ENCODE results near the gene CHRNA4. TPM values are rescaled to one million over a fixed set of nuclear protein-coding genes. Genes with fewer than 3 reads are reported as not detected.

The CHRNA4 gene
- total and polyA plus RNA-seq, 2 donors (not counting 3 experiments of a cell fraction or from before 2014, with no cell fraction given): not detected

DNA sequence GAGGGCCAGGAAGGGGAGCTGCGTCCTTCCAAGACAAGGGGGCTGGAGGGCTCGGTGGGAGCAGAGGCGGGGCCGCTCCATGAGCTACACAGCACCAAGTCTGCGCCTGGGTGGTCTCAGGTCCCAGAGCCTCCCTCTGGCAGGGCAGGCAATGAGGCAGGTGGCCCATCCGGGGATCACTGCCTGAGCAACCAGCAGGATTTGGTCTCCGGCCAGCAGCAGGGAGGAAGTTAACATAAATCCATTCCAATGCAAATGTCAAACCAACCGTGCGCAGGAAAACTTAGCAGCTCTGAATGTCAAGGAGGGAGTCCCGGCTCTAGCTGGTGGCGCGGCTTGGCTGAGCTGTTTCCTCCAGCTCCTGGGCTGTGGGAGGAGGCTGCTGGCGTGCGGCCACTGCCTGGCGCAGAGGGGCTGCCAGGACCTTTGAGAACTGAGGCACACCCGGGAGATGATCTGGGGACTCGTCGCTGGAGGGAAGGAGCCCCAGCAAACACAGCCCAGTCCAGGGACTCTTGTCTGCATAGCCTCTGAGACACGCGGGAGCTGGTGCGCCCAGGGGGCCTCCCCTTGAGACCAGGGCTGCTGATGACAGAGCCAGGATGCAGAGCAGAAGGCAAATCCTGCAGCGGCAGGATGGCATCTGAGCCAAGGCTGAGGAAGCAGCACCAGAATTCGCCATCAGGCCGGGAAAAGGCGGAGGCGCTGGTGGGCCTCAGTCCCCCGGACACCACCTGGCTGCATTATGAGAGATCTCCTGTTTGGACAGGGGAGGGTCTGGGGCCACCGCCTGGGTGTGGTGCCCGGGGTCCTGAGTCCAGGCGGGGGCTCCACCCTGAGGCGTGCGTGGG is 33.1 kb upstream of the CHRNA4 start:
- Histone ChIP-seq H3K4me3 (replicated peaks in 1 of 3; ENCODE audit: insufficient read depth in 1 of 3, low read depth in 1 of 3, low read length in 3 of 3) (no peak overlapping the region), H3K4me1 (ENCODE audit: control insufficient read depth, extremely low read depth, insufficient read depth, low read length) (no peaks in the 10 kb centered on the region), H4K20me1 (replicated peaks; ENCODE audit: control insufficient read depth, extremely low read depth, insufficient read depth, low read length) (no peaks in the 10 kb centered on the region), H3K27me3 (ENCODE audit: control insufficient read depth in 2 of 2, insufficient read depth in 2 of 2, low read length in 2 of 2) (no peaks in the 10 kb centered on the region), H3K9me3 (replicated peaks; ENCODE audit: control insufficient read depth, insufficient read depth, low read length) (no peaks in the 10 kb centered on the region), H3K9ac (replicated peaks; ENCODE audit: extremely low read depth, insufficient read depth, low read length) (no peak overlapping the region), H3K36me3 (ENCODE audit: control insufficient read depth in 2 of 2, extremely low read depth in 1 of 2, insufficient read depth in 2 of 2, low read length in 2 of 2) (no peaks in the 10 kb centered on the region), H3K27ac (ENCODE audit: insufficient read depth, low read depth, low read length) (no peak overlapping the region), H3K9me1 (replicated peaks; ENCODE audit: control insufficient read depth, extremely low read depth, insufficient read depth, low read length) (no peaks in the 10 kb centered on the region), H2AFZ (ENCODE audit: low read depth, low read length) (no peak overlapping the region), H3K4me2 (ENCODE audit: insufficient read depth, low read length) (no peak overlapping the region), H3K79me2 (ENCODE audit: control insufficient read depth, insufficient read depth, low read length) (no peaks in the 10 kb centered on the region)
- dilution Hi-C loops (cut with MboI; ENCODE audit: extremely low pct_ligation_motif_present, low sequenced_read_pairs) (no loop called here), intact Hi-C loops (cut with micrococcal nuclease) (no loop called here)
- TF ChIP-seq EZH2 (IDR thresholded peaks at IDR 0.05; ENCODE audit: borderline replicate concordance, low read depth, low read length, severe bottlenecking) (no peak), GATA2 (IDR thresholded peaks at IDR 0.05; ENCODE audit: insufficient read depth, insufficient read length, low read depth, low read length) (no peak), POLR2A (IDR thresholded peaks at IDR 0.05; ENCODE audit: low read depth, low read length) (no peak), JUN (IDR thresholded peaks at IDR 0.05; ENCODE audit: borderline replicate concordance, insufficient read depth, insufficient read length, low read depth) (no peak), POLR2AphosphoS5 (IDR thresholded peaks at IDR 0.05; ENCODE audit: insufficient read depth, low read depth, low read length) (no peak), MYC (IDR thresholded peaks at IDR 0.05; ENCODE audit: low read depth, low read length) (no peak)
- POLR2A ChIA-PET: no interaction called here
- no TSS peak for BruUV-seq (replicated peaks)
- CTCF ChIA-PET: interaction anchor here (2.5 kb wide), 1 partner anchor 13 kb away, joined by 9 read pairs; no protein-coding TSS in a partner anchor
- FAIRE-seq (no peak), DNase-seq (ENCODE audit: low read depth, low spot score) (no peak)

DNA sequence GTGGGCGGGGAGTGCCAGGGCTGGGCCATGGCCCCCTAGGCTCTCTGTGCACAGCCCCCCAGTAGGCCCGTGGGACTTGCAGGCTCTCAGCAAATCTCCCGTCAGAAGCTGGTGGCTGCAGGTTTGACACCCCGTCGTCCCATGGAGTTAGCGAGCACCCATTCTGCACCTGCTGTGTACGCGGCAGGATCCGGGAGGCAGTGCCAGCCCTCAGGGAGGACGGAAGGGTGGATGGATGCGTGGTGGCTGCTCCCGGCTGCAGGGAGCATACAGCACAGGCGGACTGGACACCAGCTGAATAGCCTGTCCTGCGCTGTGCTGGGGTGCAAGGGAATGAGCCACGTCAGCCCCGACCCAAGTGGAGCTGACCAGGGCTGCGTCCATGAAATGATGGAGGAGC is 32.4 kb upstream of the CHRNA4 start:
- no peaks in the 10 kb centered on the region for H3K4me1 ChIP-seq (ENCODE audit: control insufficient read depth, extremely low read depth, insufficient read depth, low read length)
- no TSS peak for BruUV-seq (replicated peaks)
- H3K9me1 ChIP-seq (replicated peaks; ENCODE audit: control insufficient read depth, extremely low read depth, insufficient read depth, low read length): no peaks in the 10 kb centered on the region
- FAIRE-seq (no peak), DNase-seq (ENCODE audit: low read depth, low spot score) (no peak)
- H3K4me3 ChIP-seq (replicated peaks in 1 of 3; ENCODE audit: insufficient read depth in 1 of 3, low read depth in 1 of 3, low read length in 3 of 3): no peak overlapping the region
- no peak overlapping the region for H3K9ac ChIP-seq (replicated peaks; ENCODE audit: extremely low read depth, insufficient read depth, low read length)
- intact Hi-C loops (cut with micrococcal nuclease): no loop called here
- H3K4me2 ChIP-seq (ENCODE audit: insufficient read depth, low read length): no peak overlapping the region
- ChIA-PET POLR2A (no interaction called here), CTCF (interaction anchor here (2.5 kb wide), 1 partner anchor 12 kb away, joined by 9 read pairs; no protein-coding TSS in a partner anchor)
- no peak overlapping the region for H2AFZ ChIP-seq (ENCODE audit: low read depth, low read length)
- TF ChIP-seq JUN (IDR thresholded peaks at IDR 0.05; ENCODE audit: borderline replicate concordance, insufficient read depth, insufficient read length, low read depth) (no peak), POLR2A (IDR thresholded peaks at IDR 0.05; ENCODE audit: low read depth, low read length) (no peak), GATA2 (IDR thresholded peaks at IDR 0.05; ENCODE audit: insufficient read depth, insufficient read length, low read depth, low read length) (no peak), EZH2 (IDR thresholded peaks at IDR 0.05; ENCODE audit: borderline replicate concordance, low read depth, low read length, severe bottlenecking) (no peak), POLR2AphosphoS5 (IDR thresholded peaks at IDR 0.05; ENCODE audit: insufficient read depth, low read depth, low read length) (no peak), MYC (IDR thresholded peaks at IDR 0.05; ENCODE audit: low read depth, low read length) (no peak), FOS (IDR thresholded peaks at IDR 0.05; ENCODE audit: borderline replicate concordance, insufficient read depth, low read length) (no peak)
- TF ChIP-seq, protein P1, sequence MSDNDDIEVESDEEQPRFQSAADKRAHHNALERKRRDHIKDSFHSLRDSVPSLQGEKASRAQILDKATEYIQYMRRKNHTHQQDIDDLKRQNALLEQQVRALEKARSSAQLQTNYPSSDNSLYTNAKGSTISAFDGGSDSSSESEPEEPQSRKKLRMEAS (IDR thresholded peaks at IDR 0.05; ENCODE audit: insufficient read depth, insufficient read length): no peak
- TF ChIP-seq, protein P2, sequence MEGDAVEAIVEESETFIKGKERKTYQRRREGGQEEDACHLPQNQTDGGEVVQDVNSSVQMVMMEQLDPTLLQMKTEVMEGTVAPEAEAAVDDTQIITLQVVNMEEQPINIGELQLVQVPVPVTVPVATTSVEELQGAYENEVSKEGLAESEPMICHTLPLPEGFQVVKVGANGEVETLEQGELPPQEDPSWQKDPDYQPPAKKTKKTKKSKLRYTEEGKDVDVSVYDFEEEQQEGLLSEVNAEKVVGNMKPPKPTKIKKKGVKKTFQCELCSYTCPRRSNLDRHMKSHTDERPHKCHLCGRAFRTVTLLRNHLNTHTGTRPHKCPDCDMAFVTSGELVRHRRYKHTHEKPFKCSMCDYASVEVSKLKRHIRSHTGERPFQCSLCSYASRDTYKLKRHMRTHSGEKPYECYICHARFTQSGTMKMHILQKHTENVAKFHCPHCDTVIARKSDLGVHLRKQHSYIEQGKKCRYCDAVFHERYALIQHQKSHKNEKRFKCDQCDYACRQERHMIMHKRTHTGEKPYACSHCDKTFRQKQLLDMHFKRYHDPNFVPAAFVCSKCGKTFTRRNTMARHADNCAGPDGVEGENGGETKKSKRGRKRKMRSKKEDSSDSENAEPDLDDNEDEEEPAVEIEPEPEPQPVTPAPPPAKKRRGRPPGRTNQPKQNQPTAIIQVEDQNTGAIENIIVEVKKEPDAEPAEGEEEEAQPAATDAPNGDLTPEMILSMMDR (IDR thresholded peaks at IDR 0.05; ENCODE audit: extremely low read depth in 1 of 2, insufficient read depth in 1 of 2, low read depth in 1 of 2, low read length in 2 of 2): no peak
- H3K9me3 ChIP-seq (replicated peaks; ENCODE audit: control insufficient read depth, insufficient read depth, low read length): no peaks in the 10 kb centered on the region
- H3K27me3 ChIP-seq (ENCODE audit: control insufficient read depth in 2 of 2, insufficient read depth in 2 of 2, low read length in 2 of 2): no peaks in the 10 kb centered on the region
- H3K79me2 ChIP-seq (ENCODE audit: control insufficient read depth, insufficient read depth, low read length): no peaks in the 10 kb centered on the region
- no peaks in the 10 kb centered on the region for H4K20me1 ChIP-seq (replicated peaks; ENCODE audit: control insufficient read depth, extremely low read depth, insufficient read depth, low read length)
- H3K27ac ChIP-seq (ENCODE audit: insufficient read depth, low read depth, low read length): no peak overlapping the region
- no peaks in the 10 kb centered on the region for H3K36me3 ChIP-seq (ENCODE audit: control insufficient read depth in 2 of 2, extremely low read depth in 1 of 2, insufficient read depth in 2 of 2, low read length in 2 of 2)
- dilution Hi-C loops (cut with MboI; ENCODE audit: extremely low pct_ligation_motif_present, low sequenced_read_pairs): no loop called here

Data from endothelial cell of umbilical vein (primary cell).